C1 segment of cervical spinal cord (tissue), 14 donors: Measurements from ENCODE around the gene HIGD2B.
A peak's percentile ranks its signal among the peaks of the same experiment; 100 is the strongest.
"Not testable (repeated sequence)": the region's sequence is repeated elsewhere in the genome, so short reads cannot be mapped to it uniquely, and the experiment has no call there.

ENCODE experiments used
- DNase-seq, 14 donors: peaks; one replicate each; lab custom pipeline; 2025; lab: John Stamatoyannopoulos, UW

HIGD2B gene, protein sequence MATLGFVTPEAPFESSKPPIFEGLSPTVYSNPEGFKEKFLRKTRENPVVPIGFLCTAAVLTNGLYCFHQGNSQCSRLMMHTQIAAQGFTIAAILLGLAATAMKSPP

DNA sequence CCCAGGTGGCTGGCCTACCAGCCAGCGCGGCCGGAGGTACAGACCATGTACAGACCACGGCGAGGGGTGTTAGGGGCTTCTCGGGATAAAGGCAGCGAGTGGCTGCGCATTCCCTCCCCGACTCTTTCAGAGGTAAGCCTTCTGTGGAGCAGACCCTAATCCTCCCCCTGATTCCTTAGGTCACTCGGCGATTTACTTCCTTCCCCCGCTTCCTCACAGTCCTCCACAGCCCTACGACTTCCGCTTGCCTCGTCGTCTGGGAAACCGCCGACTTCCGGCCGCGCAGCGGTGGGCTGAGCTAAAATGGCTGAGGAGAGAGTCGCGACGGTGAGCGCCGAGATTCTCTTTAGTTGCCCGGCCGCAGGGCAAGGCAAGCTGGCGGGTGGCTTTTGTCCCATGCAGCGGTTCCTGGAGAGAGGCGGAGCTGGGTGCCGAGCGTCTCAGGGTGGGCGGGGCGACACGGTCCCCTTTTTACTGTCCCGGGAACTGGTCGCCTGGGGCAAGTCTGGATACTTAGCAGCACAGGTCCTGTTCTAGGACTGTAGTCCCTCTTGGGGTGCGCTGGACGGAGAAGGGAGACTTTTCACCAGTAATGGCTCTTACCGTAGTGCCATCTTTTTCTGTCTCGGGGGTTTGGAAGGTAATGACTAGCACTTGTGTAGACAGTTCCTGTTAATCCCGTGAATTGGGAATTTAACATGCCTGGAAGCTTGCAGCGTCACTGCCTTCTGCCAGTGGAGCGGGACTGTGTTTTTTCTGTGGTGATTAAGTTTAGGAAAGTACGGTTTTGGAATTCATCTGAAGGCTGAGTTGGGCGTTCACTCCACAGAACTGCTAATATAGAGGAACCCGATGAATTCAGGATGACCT, at the start of gene HIGD2B, which contains the start of gene BBS4:
TSS of gene HIGD2B (minus strand) at position 258 of the 870 bp plus-strand sequence. CDS start 9,808 bp downstream, outside the sequence.
TSS of gene BBS4 (plus strand) at position 283 of the 870 bp plus-strand sequence. CDS start at position 304, 21 bp downstream.
- no peak for DNase-seq

DNA sequence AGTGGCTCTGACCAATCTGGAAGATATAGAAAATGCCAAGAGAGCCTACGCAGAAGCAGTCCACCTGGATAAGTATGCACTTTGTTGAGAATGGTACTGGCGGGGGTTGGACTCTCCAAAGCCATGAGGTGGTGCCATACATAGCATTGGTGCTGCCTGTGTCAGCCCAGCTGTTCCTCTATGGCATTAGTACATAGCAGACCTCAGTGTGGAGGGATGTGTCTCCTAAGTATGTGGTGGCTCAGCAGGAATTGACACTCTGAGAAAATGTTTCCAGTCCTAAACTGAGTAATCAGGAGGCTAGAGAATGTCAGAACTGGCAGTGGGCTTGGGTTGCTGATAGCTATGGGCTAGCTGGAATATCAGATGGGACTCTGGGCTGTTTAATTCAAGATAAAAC, 49.1 kb upstream of the HIGD2B start:
- no peak for DNase-seq

GRCh38 chr15:72733941-72734738, 48.2 kb upstream of the HIGD2B start:
- no peak for DNase-seq

- DNase-seq, result no peak
Measured at GRCh38 chr15:72732516-72732915, 46.5 kb upstream of the HIGD2B start.

DNA sequence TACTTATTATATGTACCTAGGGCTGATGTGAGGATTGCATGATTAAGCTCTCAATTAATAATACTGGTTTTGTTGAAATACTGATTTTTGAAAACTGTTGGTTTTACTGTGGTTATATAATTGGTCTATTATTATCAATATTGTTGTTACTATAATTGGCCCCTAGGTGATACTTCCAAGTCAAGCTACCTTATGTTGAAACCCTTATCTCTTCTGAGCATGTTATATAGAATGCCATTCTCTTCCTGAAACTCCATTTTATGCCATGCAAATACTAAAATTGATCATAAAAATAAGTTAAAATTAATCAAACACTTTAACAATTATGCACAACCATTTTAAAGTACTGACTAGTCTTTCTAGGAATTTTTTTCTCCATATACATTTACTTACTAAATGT, 46.1 kb upstream of the HIGD2B start:
- no peak for DNase-seq

DNA sequence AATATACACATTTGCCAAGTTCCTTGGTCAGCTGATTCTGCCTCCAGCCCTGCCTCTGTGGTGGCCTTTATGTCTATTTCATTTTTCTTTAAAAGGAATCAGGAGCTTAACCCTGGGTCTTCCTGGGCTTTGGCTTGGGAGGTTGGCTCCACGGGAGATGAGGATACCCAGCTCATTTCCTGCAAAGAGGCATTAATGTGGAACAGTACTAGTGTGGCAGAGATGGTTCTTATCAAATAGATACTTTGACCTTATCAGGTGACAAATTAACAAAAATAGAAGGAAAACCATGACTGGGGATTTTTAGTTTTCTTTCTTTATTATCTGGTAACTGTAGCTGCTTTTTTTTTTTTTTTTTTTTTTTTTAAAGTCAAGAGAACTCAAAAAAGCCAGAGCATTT, 42.8 kb upstream of the HIGD2B start:
- DNase-seq, result no peak

- not testable (repeated sequence) for DNase-seq
Measured at GRCh38 chr15:72728249-72728648, 42.3 kb upstream of the HIGD2B start.

- no peak for DNase-seq
Measured at GRCh38 chr15:72727154-72727553, 41.2 kb upstream of the HIGD2B start.

DNA sequence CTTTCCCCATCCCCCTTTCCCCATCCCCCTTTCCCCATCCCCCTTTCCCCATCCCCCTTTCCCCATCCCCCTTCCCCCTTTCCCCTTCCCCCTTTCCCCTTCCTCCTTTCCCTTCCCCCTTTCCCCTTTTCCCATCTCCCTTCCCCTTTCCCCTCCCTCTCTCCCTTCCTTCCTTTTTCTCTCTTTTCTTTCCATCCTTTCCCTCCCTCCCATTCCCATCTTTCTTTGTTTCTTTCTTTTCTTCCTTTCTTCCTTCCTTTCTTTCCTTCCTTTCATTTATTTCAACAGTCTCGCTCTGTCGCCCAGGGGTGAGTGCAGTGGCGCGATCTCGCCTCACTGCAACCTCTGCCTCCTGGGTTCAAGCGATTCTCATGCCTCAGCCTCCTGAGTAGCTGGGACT, 39.9 kb upstream of the HIGD2B start:
- not testable (repeated sequence) for DNase-seq

DNA sequence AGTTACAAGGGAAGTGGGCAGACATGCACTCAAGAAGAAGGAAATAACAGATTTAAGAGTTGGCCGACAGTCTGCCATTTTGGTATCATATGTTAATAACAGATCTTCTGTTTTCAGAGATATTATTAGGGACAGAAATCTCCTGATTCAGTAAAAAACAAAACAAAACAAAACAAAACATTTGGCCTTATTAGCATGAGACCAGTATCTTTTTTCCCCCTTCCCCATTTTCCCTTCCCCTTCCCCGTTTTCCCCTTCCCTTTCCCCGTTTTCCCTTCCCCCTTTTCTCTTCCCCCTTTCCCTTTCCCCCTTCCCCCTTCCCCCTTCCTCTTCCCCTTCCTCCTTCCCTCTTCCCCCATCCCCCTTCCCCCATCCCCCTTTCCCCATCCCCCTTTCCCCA, 39.5 kb upstream of the HIGD2B start:
- no peak for DNase-seq

DNA sequence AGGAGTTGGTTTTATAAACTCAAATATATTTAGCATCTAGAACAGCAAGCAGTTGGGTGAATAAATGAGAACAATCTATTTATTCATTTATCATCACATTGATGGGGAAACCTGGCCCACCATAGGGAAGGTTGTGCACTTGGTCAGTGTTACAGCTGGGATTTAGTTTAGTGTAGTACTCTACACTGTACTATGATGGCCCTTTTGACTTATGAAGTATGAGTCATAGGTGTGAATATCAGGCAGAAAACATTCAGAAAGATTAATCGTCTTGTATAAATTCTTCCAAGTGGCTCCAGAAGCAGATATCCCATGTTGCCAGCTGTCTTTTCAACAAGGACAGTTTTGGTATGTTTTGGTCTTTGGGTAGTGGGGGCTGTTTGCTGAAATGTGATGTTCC, 38.0 kb upstream of the HIGD2B start:
- no peak for DNase-seq

DNA sequence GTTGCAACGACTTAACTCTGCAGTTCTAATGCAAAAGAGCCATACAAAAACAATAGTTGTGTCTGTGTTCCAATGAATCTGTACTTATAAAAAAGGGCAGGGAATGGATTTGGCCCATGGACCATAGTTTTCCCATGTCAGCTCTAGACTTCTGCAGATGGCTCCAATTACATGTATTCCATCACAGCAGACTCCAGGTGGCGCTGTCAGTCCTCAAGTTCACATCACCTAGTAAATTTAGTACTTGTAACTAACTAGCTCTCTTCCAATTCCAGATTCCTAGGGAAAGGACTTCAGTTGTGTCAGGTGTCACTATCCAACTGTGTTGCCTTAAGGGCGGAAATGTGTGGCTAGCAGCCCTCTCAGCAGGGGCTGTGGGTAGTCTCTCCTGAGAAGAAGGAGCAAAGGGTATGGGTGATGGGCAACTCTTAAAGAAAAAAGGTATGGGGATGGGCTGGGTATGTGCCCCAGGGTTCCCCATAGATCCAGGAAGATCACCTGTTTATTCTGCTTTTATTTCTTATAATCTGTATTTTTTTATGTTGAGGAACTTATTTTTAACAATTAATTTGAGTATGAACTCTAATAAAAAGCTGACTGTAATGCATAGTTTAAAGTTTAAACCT, 36.2 kb upstream of the HIGD2B start:
- peak in 7 of 14 donors; percentile 1 to 11 (median 8) for DNase-seq

GRCh38 chr15:72708551-72709303, 22.7 kb upstream of the HIGD2B start:
- not testable (repeated sequence) for DNase-seq

DNA sequence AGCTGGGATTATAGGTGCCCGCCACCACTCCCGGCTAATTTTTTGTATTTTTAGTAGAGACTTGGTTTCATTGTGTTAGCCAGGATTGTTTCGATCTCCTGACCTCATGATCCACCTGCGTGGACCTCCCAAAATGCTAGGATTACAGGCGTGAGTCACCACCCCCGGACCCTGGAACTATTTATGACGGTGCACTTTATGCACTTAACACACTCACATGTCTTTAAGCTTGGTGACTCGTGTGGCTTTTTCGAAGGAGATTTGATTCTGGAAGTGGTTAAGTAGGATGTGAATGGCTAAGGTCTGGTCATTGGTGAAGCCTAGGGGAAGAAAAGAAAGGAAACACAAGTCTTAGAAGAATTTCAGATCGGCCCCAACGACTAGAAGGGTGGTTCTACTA, 20.3 kb upstream of the HIGD2B start:
- DNase-seq, result no peak

GRCh38 chr15:72700076-72700475, 14.1 kb upstream of the HIGD2B start:
- DNase-seq, result no peak

DNA sequence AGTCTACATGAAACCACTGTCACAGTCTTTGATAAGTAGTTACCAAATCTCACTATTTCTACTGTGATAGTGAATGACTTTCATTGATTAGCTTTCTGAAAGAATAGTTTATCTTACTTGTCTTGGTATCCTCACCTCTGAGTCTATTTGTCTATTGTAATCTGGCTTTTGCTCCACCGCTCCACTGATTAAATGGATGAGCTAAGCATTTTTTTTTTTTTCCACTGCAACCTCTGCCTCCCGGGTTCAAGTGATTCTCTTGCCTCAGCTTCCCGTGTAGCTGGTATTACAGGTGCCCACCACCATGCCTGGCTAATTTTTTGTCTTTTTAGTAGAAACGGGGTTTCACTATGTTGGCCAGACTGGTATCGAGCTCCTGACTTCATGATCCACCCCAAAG, 13.0 kb upstream of the HIGD2B start:
- no peak for DNase-seq

DNA sequence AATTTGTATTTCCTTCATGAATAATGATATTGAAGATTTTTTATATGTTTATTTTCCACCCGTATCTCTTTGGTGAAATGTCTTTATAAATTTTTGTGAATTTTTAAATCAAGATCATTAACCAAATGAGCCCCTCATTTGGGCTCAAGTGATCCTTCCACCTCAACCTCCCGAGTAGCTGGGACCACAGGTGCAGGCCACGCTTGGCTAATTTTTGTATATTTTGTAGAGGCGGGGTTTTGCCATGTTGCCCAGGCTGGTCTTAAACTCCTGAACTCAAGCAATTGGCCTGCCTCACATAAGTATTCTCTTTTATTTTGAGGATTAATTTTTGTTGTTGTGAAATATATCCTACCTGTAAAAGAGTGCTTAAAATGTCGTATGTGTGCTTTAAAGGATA, 5.0 kb upstream of the HIGD2B start:
- no peak for DNase-seq

- DNase-seq, result no peak
Measured at GRCh38 chr15:72688697-72689096, 2.7 kb upstream of the HIGD2B start.

GRCh38 chr15:72685301-72685924, 569 bp downstream of the HIGD2B start:
- no peak for DNase-seq

DNA sequence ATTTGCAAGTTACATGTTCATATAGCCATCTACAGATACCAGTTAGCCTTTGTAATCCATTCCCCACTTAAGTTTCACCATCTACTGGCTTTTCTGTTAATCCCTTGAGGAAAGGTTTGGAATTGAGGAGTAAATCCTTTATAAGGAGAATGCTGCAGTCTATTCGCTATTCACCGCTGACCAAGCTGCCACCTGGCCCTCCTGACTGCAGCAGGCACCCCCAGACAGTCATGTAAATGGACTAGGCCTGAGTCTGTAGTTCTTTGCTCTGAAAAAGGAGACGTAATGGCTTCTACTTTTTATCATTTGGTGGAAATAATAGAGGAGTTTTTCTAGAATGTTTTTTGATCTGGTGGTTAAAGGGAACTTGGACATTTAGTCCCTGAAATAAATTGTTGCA, 3.2 kb downstream of the HIGD2B start:
- no peak for DNase-seq

DNA sequence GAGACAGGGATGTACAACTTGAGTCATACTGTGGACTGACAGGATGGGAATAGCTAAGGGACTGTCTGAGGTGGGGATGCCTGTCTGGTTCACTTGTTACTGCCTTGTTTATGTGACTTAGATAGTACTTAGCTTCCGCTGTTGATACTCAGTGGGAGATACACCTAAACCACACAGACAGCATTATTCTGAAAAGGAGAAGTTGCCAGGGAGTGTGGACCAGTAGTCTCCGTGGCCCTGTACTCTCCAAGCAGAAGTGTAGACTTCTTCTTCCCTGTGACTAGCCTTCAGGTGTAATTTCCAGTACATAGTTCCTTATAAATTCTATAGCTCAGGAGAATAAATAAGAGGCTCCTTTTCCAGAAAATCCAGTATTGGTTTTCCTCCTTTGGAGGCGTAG, 5.1 kb downstream of the HIGD2B start:
- DNase-seq, result no peak
